ENCODE measurements around the gene GALNT8. TPM values are rescaled to one million over a fixed set of nuclear protein-coding genes. Genes with fewer than 3 reads are reported as not detected.

GALNT8 gene
- total RNA-seq, 1 experiment from 2014 or later = 5.4 TPM

- Histone ChIP-seq H3K4me2 (ENCODE audit: insufficient read depth, insufficient read length, low read length) (no peak overlapping the region), H2BK120ac (ENCODE audit: low read depth, low read length, poor library complexity, severe bottlenecking) (no peak overlapping the region), H3K14ac (ENCODE audit: insufficient read depth, low read length) (no peak overlapping the region), H3K27ac (ENCODE audit: insufficient read length, low read depth, low read length) (no peak overlapping the region), H2AFZ (ENCODE audit: low read length) (no peak overlapping the region), H2BK15ac (ENCODE audit: low read depth, low read length) (no peak overlapping the region), H3K79me2 (ENCODE audit: insufficient read depth, low read length) (no peaks in the 10 kb centered on the region), H4K8ac (replicated peaks; ENCODE audit: insufficient read length, low read depth, low read length) (no peak overlapping the region), H3K79me1 (ENCODE audit: insufficient read depth, low read depth, low read length, poor library complexity, severe bottlenecking) (no peaks in the 10 kb centered on the region), H3K9me3 (ENCODE audit: control insufficient read depth, low read depth, low read length) (no peaks in the 10 kb centered on the region), H2BK12ac (ENCODE audit: insufficient read length, low read depth, low read length) (no peak overlapping the region), H4K5ac (ENCODE audit: insufficient read length, low read depth, low read length) (no peak overlapping the region), H4K20me1 (ENCODE audit: control insufficient read depth, insufficient read depth, insufficient read length) (no peaks in the 10 kb centered on the region), H4K91ac (ENCODE audit: insufficient read length, low read depth, low read length) (no peak overlapping the region), H3K23ac (ENCODE audit: insufficient read length, low read depth, low read length) (no peak overlapping the region), H2BK5ac (ENCODE audit: insufficient read length, low read length) (no peak overlapping the region), H3K56ac (ENCODE audit: insufficient read length, low read depth, low read length) (no peak overlapping the region), H3K27me3 (ENCODE audit: insufficient read depth, low read length) (peaks cover 15% of the 10 kb centered on the region; the same call in 1 of the 2 replicates), H3K4ac (ENCODE audit: low read depth, low read length) (no peak overlapping the region), H2AK5ac (ENCODE audit: insufficient read length, low read length) (no peak overlapping the region), H3K9ac (ENCODE audit: extremely low read depth, insufficient read length, low read length) (no peak overlapping the region), H3K23me2 (ENCODE audit: insufficient read length, low read depth, low read length, poor library complexity, severe bottlenecking) (peaks cover 7% of the 10 kb centered on the region), H3K18ac (ENCODE audit: insufficient read length, low read depth, low read length) (no peak overlapping the region), H2BK20ac (ENCODE audit: low read depth, low read length, poor library complexity, severe bottlenecking) (no peak overlapping the region), H3T11ph (ENCODE audit: low read length) (no peak overlapping the region), H3K4me1 (ENCODE audit: insufficient read depth, low read length) (no peaks in the 10 kb centered on the region)
- H3K36me3 Mint-ChIP-seq (ENCODE audit: insufficient read depth in 1 of 3, low read depth in 3 of 3) = peaks cover 7 to 13% (median 7%) of the 10 kb centered on the region in 3 experiments
- WGBS (ENCODE audit: extremely low coverage, insufficient read length, low lambda C conversion rate) = no CpG with 5 or more reads among the region's 5 CpGs
- no peak overlapping the region for H3K4me3 Mint-ChIP-seq
- no peak for DNase-seq
- H3K27me3 Mint-ChIP-seq (ENCODE audit: low read depth) = peaks cover 97% of the 10 kb centered on the region
- peaks cover 10 to 20% of the 10 kb centered on the region in 2 experiments for H3K4me1 Mint-ChIP-seq
- peaks cover 0 to 6% of the 10 kb centered on the region in 2 experiments; a peak in 2 of 5 replicates for H3K9me3 Mint-ChIP-seq
- H3K27ac Mint-ChIP-seq = no peak overlapping the region
- no peak for TF ChIP-seq CTCF (conservative IDR thresholded peaks at IDR 0.05)
Measured at GRCh38 chr12:4813741-4814140, 93.5 kb downstream of the GALNT8 start.

Measured in H9 (cell line).